Limb (tissue), 2 donors: Measurements from ENCODE around the gene SYNM.
"Not testable (repeated sequence)": the region's sequence is repeated elsewhere in the genome, so short reads cannot be mapped to it uniquely, and the experiment has no call there.

ENCODE experiments used
- DNase-seq, 2 donors: peaks; one replicate each; pipeline ENCODE4 v3.0.0-alpha.2; 2016; ENCODE audit errors: extremely low spot score in 2 of 2

SYNM gene, protein sequence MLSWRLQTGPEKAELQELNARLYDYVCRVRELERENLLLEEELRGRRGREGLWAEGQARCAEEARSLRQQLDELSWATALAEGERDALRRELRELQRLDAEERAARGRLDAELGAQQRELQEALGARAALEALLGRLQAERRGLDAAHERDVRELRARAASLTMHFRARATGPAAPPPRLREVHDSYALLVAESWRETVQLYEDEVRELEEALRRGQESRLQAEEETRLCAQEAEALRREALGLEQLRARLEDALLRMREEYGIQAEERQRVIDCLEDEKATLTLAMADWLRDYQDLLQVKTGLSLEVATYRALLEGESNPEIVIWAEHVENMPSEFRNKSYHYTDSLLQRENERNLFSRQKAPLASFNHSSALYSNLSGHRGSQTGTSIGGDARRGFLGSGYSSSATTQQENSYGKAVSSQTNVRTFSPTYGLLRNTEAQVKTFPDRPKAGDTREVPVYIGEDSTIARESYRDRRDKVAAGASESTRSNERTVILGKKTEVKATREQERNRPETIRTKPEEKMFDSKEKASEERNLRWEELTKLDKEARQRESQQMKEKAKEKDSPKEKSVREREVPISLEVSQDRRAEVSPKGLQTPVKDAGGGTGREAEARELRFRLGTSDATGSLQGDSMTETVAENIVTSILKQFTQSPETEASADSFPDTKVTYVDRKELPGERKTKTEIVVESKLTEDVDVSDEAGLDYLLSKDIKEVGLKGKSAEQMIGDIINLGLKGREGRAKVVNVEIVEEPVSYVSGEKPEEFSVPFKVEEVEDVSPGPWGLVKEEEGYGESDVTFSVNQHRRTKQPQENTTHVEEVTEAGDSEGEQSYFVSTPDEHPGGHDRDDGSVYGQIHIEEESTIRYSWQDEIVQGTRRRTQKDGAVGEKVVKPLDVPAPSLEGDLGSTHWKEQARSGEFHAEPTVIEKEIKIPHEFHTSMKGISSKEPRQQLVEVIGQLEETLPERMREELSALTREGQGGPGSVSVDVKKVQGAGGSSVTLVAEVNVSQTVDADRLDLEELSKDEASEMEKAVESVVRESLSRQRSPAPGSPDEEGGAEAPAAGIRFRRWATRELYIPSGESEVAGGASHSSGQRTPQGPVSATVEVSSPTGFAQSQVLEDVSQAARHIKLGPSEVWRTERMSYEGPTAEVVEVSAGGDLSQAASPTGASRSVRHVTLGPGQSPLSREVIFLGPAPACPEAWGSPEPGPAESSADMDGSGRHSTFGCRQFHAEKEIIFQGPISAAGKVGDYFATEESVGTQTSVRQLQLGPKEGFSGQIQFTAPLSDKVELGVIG (N-terminal part only)

DNA sequence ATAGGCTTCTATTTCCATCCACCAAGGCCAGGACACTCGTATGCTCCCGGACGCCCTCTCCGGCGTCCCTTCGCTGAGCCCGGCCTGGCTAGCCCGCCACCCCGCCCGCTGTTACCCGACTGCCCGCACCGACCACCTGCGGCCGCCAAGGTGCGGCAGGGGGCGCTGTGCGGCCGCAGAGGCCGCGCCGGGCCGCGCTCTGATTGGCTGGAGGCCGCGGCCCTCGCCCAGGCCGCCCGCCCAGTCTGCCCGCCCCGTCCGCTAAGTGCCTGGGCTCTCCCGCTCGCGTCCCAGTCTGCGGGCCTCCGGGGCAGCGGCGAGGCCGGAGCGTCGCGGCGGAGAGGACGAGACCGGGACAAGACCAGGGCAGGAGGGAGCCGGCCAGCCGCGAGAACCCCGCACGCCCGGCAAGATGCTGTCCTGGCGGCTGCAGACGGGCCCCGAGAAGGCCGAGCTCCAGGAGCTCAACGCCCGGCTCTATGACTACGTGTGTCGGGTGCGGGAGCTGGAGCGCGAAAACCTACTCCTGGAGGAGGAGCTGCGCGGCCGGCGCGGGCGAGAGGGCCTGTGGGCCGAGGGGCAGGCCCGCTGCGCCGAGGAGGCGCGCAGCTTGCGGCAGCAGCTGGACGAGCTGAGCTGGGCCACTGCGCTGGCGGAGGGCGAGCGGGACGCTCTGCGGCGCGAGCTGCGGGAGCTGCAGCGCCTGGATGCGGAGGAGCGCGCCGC is at the start of gene SYNM:
SYNM (plus strand) TSS at position 293 of the 726 bp plus-strand sequence; CDS start at position 413, 120 bp downstream.
- DNase-seq, result peak; percentile 67 to 83

DNA sequence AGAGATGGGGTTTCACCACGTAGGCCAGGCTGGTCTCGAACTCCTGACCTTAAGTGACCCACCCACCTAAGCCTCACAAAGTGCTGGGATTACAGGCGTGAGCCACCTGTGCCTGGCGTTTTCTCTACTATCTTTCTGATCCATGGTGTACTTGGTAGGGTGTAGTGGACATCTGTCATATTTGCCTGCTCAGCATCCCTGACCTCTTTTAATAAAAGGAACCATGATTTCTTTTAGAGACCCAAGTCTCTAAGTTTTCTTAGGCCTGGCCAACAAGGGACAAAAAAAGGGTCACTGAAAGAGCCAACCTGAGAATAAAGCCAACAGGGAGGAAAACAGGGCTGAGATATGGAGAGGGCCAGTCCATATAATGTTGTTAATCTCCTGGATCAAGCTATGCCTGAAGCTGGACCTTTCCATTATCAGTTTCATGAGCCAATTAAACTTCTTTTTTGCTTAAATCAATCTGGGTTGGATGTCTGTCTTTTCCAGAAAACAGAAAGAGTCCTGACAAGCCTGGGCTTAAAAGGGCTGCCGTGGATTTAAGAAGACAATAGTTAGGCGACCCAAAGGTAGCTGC is 49.2 kb upstream of the SYNM start:
- DNase-seq, result no peak

DNA sequence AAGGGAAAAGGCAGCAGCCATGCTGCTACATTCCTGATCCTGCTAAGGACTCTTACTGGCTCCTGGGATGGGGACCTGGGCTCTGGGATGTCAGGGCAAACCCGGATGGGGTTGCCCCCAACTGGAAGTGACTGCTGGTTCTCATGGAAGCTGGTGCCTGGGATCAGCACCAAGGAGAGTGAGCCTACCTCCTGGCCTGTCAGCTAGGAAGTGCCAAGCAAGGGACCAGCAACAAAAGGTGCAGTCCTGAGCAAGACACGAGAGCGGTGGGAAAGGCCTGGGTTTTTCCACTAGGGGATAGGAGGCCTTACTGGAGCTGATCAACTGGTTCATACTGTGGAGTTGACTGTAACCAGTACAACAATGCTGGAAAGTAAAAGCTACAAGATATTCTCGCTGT is 47.9 kb upstream of the SYNM start:
- DNase-seq, result no peak

DNA sequence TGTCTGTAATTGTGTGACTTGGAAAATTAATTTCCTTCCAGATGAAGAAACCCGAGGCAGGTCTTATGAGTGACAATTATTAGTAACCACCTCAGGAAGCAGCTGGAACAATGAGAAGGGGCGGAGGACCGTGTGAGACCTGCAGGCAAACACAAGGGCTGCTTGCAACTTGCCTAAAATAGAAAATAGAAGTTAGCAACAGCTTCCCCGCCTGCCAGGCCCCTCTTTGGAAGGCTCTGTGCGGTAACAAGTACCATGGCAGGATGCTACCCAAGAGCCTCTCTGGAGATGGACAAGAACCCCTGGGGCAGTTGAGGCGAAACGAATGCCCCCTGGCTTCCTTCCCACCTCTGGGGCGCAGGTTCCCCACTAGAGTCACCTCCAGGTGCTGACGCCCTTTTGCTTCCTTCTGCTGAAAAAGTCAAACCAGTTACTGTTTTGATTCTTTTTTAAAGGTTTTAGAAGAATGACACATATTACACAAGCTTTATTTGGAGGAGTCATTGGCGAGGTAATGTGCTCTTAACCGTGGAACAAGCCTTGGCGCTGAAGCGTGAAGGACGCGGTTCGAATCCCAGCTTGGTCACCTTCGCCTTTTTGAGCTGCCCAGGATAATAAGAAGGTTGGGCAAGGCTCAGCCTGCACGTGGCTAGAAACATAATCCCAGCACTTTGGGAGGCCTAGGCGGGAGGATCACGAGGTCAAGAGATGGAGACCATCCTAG is 47.0 kb upstream of the SYNM start:
- no peak for DNase-seq

DNA sequence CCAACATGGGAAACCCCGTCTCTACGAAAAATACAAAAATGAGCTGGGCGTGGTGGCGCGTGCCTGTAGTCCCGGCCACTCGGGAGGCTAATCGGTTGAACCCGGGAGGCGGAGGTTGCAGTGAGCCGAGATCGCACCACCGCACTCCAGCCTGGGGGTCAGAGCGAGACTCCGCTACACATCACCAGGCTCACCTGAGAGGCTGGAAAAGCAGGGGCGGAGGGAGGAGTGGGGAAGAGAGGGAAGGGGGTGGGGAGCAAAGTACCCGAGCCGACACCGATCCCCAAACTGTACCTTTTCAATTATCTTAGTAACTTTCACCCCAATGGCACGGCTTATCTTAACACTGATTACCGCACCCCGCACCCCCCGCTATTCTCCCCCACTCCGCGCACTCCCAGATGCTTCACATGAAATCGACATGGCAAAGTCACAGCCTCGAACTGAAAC is 46.4 kb upstream of the SYNM start:
- no peak for DNase-seq

DNA sequence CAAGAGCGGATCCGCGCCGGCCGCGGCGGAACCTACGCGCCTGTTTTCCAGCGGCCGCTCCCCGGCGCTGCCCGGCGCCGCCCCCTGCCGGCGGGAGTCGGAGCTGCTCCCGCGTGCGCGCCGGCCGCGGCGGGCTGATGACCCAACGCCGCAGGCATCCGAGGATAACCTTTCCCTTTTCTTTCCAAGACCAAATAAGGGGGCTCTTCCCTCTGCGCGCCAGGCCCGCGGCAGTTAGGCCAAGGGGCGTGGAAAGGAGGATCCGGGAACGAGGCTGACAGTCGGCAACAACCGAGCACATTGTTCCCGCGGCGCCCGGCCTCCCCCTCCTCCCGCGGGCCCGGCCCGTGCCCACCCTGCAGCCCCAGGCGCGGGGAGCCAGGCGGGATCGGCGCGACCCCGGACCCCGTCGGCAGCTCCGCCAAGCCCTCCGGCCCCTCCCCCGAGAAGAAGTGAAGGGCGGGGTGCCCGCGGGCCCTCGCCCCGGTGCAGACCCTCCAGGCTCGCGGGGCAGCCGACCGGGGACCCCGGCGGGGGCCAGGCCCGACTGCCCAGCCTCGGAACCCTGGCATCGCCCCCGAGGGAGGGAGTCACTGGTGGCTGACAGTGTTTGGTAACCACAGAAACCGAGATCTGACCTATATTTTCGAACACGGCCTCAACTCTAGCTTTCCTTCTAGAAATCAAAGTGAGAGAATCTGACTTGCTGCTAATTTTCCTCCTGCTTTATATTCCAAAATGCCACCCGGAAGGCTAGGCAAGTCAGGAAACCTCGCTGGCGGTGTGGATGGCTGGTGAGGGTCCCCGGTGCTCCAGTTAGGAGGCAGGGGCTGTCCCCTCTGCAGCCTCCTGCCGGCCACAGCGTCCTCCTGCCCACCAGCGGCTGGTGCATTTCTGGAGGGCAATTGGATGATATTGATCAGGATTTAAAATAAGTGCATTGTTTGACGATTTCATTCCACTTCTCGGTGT is 45.6 kb upstream of the SYNM start:
- DNase-seq, result peak; percentile 90 to 91

DNA sequence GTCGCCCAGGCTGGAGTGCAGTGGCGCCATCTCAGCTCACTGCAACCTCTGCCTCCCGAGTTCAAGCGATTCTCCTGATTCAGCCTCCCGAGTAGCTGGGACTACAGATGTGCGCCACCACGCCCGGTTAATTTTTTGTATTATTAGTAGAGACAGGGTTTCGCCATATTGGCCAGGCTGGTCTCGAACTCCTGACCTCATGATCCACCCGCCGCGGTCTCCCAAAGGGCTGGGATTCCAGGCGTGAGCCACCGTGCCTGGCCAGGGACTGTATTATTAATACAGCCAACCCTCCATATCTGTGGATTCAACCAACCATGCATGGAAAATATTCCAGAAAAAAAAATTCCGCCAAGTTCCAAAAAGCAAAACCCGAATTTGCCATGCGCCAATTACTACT is 44.7 kb upstream of the SYNM start:
- not testable (repeated sequence) for DNase-seq

DNA sequence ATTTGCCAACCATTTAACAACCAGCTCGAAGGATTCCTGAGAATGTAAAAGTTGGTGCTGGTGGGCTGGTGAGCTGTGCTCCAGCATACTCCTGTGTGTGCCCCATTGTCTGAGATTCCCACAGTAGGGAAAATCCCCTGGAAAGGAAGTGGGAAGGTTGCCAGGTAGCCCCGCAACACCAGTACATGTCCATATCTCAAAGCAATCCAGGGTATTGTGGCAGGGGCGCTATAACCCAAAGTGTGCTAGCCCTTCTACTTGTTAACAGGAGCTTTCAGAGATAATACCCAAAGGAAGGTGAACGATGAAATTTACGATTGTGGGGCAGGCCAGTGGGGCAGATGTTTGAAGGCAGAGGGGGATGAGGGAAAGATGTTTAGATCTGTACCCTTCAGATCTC is 42.7 kb upstream of the SYNM start:
- DNase-seq, result no peak

DNA sequence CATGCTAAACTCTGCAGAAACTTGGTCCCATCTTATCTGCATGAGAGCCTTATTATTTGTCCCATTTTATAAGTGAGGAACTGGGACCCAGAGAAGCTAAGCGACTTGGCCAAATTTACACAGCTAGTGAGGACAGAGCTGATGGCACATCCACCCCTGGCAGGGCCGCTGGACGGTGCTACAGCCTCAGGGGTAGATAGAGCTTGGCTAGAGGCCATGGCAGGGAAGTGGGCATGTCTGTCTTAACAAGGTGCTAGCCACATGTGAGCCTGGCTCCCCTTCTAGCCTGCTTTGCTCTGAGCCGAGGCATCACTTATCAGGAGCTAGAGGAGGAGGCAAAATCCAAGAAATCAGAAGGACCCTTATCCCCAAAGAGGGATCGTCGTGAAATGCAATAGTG is 36.7 kb upstream of the SYNM start:
- DNase-seq, result no peak

DNA sequence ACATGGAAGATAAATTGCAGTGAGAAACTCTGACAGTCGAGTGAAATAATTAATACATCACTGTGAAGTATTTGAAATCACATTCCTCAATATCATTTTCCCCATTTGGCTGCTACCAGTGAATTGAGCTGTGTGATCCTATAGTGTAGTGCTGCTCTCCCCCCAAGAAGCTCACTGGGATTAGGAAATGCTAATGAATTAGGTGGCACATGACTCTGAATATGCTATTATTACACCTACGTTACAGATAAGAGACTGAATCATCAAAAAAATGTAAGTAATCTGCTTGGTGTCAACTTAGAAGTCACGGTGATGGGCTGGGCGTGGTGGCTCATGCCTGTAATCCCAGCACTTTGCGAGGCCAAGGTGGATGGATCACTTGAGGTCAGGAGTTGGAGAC is 34.7 kb upstream of the SYNM start:
- DNase-seq, result no peak

DNA sequence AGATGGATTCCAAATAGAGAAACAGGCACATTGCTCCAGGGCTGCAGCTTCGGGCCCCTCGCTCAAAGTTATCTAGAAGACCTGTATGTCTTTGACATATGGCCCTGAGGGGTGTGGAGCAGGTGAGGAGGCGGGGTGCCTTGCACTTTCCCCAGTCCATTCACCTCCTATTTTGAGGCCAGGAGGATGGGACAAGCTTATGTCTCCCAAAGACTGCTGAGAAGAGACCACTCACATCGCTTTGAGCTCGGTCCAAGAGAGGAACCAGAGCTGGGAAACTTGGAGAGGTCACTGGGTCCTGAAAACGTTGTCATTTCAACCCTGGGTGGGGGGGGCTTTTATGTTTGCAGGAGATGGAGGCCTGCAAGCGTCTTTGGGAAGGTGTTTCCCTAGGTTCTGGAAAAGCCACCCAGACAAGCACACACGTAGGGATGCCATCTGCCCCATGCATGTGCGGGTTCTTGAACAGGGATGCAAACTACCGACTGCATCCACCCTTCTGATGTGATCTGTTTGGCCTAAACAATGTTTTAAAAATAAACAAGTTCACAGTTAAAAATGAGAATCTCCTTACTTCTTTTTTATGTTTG is 33.7 kb upstream of the SYNM start:
- DNase-seq, result no peak

DNA sequence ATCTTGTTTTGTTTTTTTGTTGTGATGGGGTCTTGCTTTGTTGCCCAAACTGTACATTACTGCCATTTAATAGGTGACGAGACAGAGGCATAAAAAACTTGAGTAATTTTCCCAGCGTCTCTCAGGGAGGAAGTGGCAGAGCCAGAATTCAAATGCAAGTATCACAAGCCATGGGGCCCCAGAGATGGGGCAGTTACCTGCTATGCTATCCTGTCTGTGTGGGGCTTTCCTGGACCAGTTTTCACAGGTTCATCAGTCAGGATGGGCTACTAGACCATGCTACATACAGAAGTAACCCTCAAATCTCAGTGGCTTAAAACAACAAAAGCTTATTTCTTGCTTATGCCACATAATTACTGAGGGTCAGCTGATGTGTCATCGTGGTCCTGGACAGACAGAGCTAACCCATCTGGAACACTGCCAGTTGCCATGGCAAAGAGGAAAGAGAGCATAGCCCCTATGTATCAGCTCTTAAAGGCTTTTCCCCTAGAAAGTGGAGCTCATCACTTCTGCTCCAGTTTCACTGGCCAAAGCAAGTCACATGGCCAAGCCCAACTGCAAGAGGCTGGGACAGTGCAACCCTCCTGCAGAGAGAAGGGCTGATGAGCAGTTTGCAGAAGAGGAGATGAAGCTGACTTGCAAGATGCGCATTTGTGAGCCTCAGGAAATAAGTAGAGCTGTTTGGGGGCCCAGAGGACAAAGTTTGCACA is 31.7 kb upstream of the SYNM start:
- DNase-seq, result no peak

DNA sequence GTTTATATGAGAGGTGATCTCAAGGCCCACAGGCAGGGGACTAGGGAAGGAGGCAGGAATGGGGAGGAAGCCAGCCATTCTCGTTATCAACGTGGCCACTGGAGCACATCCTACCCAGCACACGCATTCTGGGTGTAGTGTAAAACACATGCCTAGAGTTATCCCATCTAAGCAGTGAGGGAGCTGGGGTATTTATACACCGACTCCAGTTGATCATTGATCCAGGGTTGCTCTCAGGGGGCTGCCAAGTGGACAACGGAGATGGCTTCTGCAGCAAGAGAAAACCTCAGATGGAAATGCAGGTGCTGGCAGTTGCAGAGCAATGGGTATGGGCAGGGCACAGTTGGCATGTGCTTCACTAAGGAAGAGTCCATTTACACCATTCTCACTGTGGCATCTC is 30.4 kb upstream of the SYNM start:
- no peak for DNase-seq

DNA sequence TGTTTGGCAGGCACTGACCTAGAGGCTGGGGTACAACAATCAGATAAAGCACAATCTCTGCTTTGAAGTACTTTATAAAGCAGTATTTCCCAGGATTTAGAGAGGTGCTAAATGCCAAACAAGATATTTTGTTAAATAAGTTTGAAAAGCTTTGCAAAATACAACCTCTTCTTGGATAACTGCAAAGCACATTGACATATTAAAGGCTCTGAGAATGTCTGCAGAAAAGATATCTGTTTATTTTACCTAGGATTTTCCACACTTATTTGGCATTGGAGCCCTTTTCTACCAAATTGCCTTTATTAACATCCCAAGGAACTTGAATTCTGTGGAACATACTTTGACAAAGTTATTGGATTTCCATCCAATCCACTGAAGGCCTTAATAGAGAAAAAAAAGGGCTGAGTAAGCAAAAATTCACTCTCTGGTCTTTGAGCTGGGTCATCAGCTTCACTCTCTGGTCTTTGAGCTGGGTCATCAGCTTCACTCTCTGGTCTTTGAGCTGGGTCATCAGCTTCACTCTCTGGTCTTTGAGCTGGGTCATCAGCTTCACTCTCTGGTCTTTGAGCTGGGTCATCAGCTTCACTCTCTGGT is 29.7 kb upstream of the SYNM start:
- not testable (repeated sequence) for DNase-seq

DNA sequence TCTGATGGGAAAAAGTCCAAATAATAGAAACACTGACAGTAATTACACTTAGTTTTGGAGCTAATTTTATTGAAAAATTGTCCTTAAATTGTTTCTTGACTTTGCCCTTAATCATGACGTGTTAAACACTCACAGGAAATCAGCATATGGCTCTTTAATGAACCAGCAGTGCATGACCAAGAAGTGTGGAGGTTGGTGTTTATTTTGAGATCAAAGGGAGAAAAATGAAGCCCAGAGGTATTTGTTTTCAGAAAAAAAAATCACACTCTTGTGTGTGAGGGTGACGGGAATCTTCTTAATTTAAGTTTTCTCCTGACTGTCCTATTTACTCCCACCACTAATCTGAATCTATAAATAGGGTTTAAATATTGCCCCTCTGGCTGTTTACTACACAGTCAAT is 28.8 kb upstream of the SYNM start:
- no peak for DNase-seq

DNA sequence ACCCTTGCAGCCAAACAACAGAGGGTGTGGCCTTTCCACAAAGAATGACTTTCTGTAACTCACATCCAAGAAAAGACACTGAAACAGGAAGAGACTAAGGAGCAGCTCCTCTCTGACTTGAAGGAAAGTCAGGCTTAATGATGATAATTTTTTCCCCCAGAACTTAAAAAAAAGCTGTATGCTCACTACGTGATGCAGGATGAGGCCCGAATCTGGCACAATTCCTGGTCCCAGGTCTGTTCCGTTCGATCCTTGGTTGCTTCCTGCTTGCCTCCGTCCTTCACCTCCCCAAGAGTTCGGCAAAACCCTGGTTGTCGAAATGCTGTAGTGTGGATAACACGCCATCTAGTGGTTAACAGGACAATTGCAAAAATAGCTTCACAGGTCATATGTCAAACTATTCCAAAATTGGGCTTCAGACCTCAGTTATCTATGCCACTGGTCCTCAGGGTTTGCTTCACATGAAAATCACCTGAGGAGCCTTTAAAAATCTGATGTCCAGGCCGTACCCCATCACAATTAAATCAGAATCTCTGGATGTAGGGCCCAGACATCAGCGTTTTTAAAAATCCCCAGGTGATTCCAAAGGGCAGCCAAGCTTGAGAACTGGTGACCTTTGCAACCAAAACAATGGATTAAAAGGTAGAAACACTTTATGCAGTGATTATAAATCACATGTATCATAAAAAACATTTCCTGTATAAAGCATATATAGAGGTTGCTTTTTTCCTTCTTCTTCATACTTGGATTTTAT is 28.1 kb upstream of the SYNM start:
- peak; percentile 65 to 88 for DNase-seq

DNA sequence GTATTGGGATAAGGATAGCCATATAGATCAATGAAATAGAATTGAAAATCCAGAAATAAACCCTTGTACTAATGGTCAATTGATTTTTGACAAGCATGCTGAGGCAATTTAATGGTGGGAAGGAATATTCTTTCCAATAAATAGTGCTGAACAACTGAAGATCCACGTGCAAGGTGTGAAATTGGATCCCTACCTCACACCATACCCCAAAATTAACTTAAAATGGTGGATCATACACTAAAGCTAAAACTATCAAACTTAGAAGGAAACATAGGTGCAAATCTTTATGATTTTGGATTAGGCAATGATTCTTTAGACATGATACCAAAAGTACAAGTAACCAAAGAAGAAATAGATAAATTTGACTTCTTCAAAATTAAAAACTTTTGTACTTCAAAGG is 22.1 kb upstream of the SYNM start:
- no peak for DNase-seq
